ENCODE data around the gene PRLR. TPM values are rescaled to one million over a fixed set of nuclear protein-coding genes. Genes with fewer than 3 reads are reported as not detected.
"Not testable (repeated sequence)": the region's sequence is repeated elsewhere in the genome, so short reads cannot be mapped to it uniquely, and the experiment has no call there.

Gene PRLR
- polyA plus RNA-seq, 1 donor from 2014 or later = not detected

DNA sequence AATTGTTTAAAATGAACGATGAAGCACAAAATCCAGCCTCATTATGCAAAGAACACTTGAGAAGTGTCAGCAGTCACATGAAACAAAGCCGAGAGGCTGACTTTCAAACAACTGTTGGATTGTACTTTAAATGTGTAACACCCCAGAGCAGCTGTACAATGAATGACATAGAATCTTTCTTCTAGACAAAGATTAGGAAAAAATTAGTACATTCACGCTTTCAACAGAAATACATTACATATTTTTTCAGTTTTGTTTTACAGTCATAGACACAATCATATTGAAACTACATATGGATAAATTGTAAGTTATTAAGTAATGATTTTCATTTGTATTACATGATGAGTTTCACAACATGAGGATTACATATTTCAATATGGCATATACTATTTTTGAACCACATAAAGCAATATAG is 171.9 kb downstream of the PRLR start:
- Mint-ChIP-seq H3K27me3 (peaks cover 6% of the 10 kb centered on the region), H3K27ac (no peak overlapping the region), H3K36me3 (no peaks in the 10 kb centered on the region), H3K4me3 (no peak overlapping the region), H3K9me3 (no peaks in the 10 kb centered on the region), H3K4me1 (no peaks in the 10 kb centered on the region)

DNA sequence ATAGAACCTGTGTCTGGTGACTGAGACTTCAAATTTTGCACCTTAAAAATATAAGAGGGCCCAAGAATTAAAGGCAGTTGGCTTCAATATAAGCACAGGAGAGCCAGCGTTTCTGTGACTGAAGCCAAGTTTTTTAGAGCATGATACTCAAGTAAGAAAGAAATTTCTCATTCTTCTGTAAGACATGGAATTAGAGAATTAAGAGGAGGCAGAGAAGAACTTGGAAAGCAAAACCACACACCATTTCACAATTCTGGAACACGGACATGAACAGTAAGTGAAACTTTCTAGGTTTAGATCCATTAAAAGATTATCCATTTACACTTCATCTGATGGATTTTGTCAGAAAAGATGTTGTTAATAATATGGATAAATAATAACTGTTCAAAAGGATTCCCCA is 173.6 kb downstream of the PRLR start:
- Mint-ChIP-seq H3K4me1 (no peaks in the 10 kb centered on the region), H3K4me3 (no peak overlapping the region), H3K27me3 (peaks cover 8% of the 10 kb centered on the region), H3K36me3 (no peaks in the 10 kb centered on the region), H3K27ac (no peak overlapping the region), H3K9me3 (no peaks in the 10 kb centered on the region)

DNA sequence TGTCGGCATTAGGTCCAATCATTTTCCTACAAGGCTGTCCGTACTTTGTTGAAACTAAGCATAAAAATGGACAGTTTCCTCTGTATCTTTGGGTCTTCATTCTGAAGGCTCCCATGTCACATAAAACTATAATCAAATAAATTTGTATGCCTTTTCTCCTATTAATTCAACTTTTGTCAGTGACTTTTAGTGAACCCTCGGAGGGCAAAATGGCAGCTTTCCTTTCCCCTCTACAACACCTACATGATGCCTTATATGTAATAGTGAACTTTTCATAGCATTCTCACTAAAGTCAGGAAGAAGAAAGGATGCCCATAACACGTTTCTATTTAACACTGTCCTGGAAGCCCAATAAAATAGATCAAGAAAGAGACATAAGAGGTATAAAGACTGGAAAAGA is 177.4 kb downstream of the PRLR start:
- no peaks in the 10 kb centered on the region for H3K9me3 Mint-ChIP-seq
- H3K27ac Mint-ChIP-seq = no peak overlapping the region
- no peak overlapping the region for H3K4me3 Mint-ChIP-seq
- peaks cover 8% of the 10 kb centered on the region for H3K27me3 Mint-ChIP-seq
- H3K36me3 Mint-ChIP-seq = no peaks in the 10 kb centered on the region
- no peaks in the 10 kb centered on the region for H3K4me1 Mint-ChIP-seq

DNA sequence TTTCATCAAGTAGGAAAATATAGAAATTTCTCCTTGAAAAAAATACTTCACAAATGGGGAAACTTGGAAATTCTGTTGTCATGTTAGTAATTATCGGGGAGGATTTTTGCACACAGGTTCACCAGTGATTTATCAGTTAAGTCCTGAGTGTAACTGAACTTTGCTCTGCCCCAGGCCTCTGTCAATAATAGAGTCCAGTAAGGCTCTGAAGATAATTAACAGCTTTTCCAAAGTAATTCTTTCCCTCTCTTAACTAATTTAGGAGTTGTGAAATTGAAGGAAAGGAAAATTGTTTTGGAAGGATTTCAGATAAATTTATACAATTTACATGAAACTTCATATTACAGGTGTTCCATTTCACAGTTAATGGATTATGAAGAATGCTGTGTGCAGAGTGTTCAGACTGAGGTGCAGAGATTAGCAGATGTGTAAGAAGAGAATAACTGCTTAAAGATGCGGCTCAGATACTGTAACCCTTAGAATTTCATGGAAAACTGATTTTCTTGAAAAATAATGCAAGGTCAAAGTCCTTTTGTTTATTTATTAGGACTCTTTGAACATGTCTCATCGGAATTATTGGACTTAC is 179.7 kb downstream of the PRLR start:
- H3K4me3 Mint-ChIP-seq = no peak overlapping the region
- H3K4me1 Mint-ChIP-seq = no peaks in the 10 kb centered on the region
- H3K9me3 Mint-ChIP-seq = no peaks in the 10 kb centered on the region
- H3K27me3 Mint-ChIP-seq = peaks cover 10% of the 10 kb centered on the region
- H3K27ac Mint-ChIP-seq = no peak overlapping the region
- peaks cover 2% of the 10 kb centered on the region for H3K36me3 Mint-ChIP-seq

DNA sequence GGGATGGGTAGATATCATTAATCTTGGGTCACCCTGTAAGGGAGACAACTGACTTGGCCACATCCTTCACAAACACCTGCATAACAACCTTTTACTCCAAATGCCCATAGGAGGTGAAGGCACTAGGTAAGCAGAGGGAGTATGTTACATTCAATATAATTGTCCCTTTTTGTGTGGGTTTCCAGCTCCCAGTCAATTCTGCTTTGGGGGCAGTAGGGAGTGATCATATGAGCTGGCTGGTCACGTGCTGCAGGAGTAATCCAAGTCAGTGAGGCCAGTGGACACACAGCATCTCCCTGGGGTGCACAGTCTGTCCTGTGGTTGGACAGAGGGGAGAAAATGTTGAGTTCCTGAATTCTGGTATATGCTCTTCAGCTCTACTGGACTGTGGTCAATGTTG is 181.4 kb downstream of the PRLR start:
- H3K4me3 Mint-ChIP-seq = no peak overlapping the region
- no peak overlapping the region for H3K27ac Mint-ChIP-seq
- H3K9me3 Mint-ChIP-seq = no peaks in the 10 kb centered on the region
- no peaks in the 10 kb centered on the region for H3K4me1 Mint-ChIP-seq
- H3K27me3 Mint-ChIP-seq = peaks cover 8% of the 10 kb centered on the region
- peaks cover 2% of the 10 kb centered on the region for H3K36me3 Mint-ChIP-seq

DNA sequence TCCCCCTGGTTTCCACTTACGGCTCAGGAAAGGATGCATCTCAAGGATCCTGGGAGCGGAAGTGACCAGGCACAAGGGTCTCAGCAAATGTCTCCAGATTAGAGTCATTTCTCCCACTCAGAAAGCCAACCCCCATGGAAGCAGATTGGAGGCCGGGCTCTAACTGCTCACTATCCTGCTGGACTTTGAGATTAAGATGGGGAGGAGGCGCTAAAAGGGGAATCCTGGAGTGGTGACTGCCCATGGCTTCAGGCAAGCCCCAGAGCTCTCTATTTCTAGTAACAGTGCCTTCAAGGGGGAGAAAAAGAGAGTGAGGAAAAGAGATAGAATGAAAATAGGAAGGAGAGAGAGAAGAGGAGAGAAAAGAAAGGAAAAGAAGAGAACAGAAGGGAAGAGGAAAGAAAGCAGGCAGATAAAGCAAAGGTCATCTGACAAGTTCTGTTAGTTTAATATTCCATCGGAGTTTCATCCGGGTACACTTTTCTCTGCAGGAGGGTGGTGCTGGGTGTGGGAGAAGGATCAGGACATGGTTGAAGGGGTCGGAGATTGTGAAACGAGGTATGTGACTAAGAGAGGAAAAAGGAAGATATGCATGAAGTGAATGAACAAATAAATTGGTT is 182.4 kb downstream of the PRLR start, which contains the start of gene AGXT2:
TSS of gene AGXT2 (minus strand) at position 165 of the 620 bp plus-strand sequence. CDS start at position 108, 57 bp downstream.
- Mint-ChIP-seq H3K4me3 (no peak within 1 kb of the TSS), H3K4me1 (no peaks in the 10 kb centered on the region), H3K27ac (peak within 1 kb of the TSS in 1 of 3 donors; percentile 27), H3K36me3 (peaks cover 2% of the 10 kb centered on the region), H3K9me3 (no peaks in the 10 kb centered on the region), H3K27me3 (peaks cover 8% of the 10 kb centered on the region)

DNA sequence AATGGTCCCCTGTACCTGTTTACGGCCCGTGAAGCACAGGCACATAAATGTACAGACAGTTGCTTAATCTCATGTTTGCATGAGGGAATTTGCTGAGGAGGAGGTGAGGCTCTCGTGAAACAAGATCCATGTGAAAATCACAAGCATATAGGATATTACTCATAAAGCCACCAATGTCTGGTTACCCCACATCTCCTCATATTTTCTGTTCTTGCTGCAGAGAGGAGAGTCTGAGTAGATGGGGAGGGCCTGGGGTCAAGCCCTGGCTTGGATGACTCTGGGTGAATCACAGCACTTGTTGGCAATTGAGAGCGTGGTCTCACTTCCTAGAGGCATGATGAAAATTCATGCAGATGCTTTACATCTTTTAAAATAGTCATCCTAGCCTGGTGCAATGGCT is 183.5 kb downstream of the PRLR start:
- Mint-ChIP-seq H3K36me3 (peaks cover 2% of the 10 kb centered on the region), H3K27ac (no peak overlapping the region), H3K9me3 (no peaks in the 10 kb centered on the region), H3K27me3 (peaks cover 6% of the 10 kb centered on the region), H3K4me3 (no peak overlapping the region), H3K4me1 (no peaks in the 10 kb centered on the region)

DNA sequence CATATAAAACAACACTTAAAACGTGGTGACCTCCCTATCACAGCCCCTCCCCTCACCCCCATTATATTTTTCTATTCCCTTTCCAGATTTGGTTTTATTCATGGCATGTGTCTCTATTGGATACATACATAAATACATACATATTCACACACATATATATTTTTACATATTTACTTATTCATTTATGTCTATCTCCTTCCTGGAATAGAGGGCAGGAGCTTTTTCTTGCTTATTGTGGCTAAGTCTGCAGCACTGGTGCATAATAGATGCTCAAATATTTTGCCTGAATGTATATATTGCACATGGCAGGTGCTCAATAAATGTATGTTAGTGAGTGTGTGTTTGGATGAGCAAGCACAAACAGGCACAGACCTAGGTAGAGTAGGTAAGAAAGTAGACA is 185.0 kb downstream of the PRLR start:
- Mint-ChIP-seq H3K9me3 (no peaks in the 10 kb centered on the region), H3K36me3 (peaks cover 2% of the 10 kb centered on the region), H3K4me1 (no peaks in the 10 kb centered on the region), H3K4me3 (no peak overlapping the region), H3K27ac (no peak overlapping the region), H3K27me3 (peaks cover 10% of the 10 kb centered on the region)

DNA sequence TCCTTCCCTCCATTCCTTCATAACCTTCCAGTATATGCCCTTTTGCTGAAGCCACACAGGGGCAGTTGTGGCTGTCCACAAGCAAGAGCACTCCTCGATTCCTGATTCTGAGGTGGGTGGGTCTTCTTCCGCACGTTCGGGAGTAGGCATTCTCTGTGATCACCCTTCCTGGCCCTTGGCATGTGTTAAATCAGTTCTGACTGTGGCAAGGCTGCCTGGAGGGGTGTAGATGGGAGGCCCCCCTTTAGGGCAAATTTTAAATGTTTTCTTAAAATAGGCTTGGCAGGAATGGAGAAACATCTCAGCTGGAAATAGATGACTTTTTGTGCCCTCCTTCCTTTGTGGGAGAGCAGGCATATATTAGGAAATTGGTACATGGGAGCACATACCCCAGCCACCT is 185.6 kb downstream of the PRLR start:
- no peaks in the 10 kb centered on the region for H3K4me1 Mint-ChIP-seq
- H3K4me3 Mint-ChIP-seq = no peak overlapping the region
- H3K27me3 Mint-ChIP-seq = peaks cover 10% of the 10 kb centered on the region
- peaks cover 2% of the 10 kb centered on the region for H3K36me3 Mint-ChIP-seq
- no peaks in the 10 kb centered on the region for H3K9me3 Mint-ChIP-seq
- H3K27ac Mint-ChIP-seq = peak overlapping the region in 1 of 3 donors; percentile 33

DNA sequence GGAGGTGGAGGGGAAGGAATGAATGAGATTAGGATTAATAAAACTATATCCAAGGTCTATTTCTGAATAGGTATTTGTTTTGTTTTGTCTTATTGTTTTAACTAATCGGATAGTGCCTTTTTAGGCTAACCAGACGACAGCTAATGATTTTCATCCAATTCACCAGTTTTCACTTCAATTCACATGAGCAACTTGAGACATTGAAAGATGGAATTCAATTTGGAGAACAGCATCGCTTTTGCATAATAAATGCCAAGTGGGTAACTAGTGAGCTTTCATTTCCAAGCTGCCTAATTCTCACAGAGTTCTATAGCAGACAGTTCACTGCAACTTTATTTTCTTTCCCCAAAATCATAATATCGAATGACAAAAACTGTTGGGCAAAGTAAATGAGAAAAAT is 187.5 kb downstream of the PRLR start:
- peaks cover 10% of the 10 kb centered on the region for H3K27me3 Mint-ChIP-seq
- no peak overlapping the region for H3K4me3 Mint-ChIP-seq
- no peaks in the 10 kb centered on the region for H3K4me1 Mint-ChIP-seq
- peaks cover 2% of the 10 kb centered on the region for H3K36me3 Mint-ChIP-seq
- H3K9me3 Mint-ChIP-seq = no peaks in the 10 kb centered on the region
- no peak overlapping the region for H3K27ac Mint-ChIP-seq

DNA sequence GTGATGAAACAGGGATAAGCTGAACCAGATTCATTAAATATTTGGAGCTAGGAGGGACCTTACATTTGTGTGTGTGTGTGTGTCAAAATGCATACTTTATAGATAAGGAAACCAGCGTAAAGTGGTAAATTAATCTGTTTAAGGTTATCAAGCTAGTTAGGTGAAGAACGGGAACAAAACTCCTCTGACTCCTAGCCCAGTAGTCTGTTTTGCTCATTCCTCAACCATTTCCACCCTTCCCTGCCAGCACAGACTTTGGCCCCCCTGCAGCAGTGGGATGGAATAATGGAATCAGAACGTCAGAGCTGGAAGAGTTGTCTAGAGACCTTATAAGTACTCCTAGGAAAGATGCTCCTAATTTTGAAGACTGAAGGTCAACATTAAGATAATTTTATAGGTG is 189.0 kb downstream of the PRLR start:
- no peak overlapping the region for H3K4me3 Mint-ChIP-seq
- H3K4me1 Mint-ChIP-seq = no peaks in the 10 kb centered on the region
- H3K27ac Mint-ChIP-seq = no peak overlapping the region
- H3K27me3 Mint-ChIP-seq = peaks cover 6% of the 10 kb centered on the region
- no peaks in the 10 kb centered on the region for H3K9me3 Mint-ChIP-seq
- H3K36me3 Mint-ChIP-seq = no peaks in the 10 kb centered on the region

DNA sequence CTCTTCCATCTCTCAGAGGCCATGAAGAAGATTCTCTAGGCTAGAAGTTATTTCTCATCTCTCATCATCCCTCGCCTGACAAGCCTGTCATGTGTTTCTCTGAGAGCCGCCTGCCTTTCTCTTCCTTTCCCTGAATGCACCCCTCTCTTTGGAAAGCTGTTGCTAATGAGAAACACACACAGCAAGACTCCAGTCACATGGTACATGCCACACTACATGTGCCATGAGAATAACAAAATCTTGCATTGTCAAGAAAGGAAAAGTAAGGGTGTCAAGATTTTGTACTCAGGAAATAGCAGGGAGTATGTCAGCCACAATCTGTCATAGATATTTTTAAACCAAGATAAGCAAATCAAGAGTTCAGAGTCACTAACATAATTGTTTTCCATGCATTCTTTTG is 191.4 kb downstream of the PRLR start:
- H3K27me3 Mint-ChIP-seq = peaks cover 4% of the 10 kb centered on the region
- H3K4me3 Mint-ChIP-seq = no peak overlapping the region
- H3K9me3 Mint-ChIP-seq = no peaks in the 10 kb centered on the region
- H3K36me3 Mint-ChIP-seq = no peaks in the 10 kb centered on the region
- H3K27ac Mint-ChIP-seq = no peak overlapping the region
- H3K4me1 Mint-ChIP-seq = no peaks in the 10 kb centered on the region

DNA sequence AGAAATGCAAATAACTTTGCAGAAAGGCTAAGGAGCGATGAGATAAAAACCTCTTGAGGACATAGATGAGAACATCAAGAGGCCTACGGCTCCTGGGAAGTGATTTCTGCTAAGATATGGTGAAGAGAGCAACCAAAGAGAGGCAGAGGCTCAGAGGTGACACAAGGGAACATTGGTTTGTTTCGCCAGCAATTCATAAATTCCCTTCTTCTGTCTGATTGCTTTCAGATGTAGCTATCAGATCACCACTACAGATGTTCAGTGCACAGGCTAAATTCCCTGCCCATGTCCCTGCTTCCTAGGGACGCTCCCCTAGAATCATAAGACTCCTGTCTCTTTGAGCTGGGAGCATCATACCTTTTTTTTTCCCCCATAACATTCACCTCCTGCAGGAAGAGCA is 193.8 kb downstream of the PRLR start:
- Mint-ChIP-seq H3K27me3 (peaks cover 4% of the 10 kb centered on the region), H3K27ac (peak overlapping the region in 1 of 3 donors; percentile 17), H3K4me3 (no peak overlapping the region), H3K9me3 (no peaks in the 10 kb centered on the region), H3K36me3 (no peaks in the 10 kb centered on the region), H3K4me1 (no peaks in the 10 kb centered on the region)

DNA sequence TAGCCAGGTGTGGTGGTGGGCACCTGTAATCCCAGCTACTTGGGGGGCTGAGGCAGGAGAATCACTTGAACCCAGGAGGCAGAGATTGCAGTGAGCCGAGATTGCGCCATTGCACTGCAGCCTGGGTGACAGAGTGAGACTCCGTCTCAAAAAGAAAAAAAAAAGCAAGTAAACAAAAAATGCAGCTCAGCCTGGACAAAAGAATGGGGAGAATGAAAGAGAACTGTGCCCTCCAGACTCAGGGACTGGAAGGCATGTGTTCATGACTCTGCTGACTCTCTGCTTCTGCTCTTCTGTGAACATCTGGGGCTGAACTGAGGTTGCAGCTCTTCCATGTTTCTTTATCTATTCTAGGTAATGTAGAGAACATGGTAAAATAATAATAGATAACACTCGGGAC is 194.4 kb downstream of the PRLR start:
- H3K36me3 Mint-ChIP-seq, H3K4me1 Mint-ChIP-seq, H3K9me3 Mint-ChIP-seq, H3K27ac Mint-ChIP-seq, H3K27me3 Mint-ChIP-seq, H3K4me3 Mint-ChIP-seq: not testable (repeated sequence)

DNA sequence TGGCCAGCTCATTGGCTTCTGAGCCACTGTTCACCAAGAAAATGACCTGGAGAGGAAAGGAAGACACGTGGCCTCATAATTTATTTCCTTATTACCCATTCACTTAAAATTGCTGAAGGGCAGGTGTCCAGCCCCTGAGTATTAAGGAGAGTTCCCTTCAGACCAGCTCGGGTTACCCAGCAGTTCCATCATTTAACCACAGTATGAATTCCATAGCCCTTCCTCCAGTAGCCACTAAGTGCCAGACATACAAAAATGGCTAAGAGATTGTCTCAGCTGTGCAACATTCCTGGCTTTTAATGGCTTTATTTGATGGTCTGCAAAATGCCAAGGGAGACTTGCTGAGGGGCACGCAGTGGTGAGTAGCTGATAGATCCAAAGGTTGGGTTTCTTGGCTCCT is 195.0 kb downstream of the PRLR start:
- H3K27me3 Mint-ChIP-seq = no peaks in the 10 kb centered on the region
- H3K4me3 Mint-ChIP-seq = no peak overlapping the region
- no peaks in the 10 kb centered on the region for H3K4me1 Mint-ChIP-seq
- H3K27ac Mint-ChIP-seq = no peak overlapping the region
- H3K9me3 Mint-ChIP-seq = no peaks in the 10 kb centered on the region
- H3K36me3 Mint-ChIP-seq = no peaks in the 10 kb centered on the region

DNA sequence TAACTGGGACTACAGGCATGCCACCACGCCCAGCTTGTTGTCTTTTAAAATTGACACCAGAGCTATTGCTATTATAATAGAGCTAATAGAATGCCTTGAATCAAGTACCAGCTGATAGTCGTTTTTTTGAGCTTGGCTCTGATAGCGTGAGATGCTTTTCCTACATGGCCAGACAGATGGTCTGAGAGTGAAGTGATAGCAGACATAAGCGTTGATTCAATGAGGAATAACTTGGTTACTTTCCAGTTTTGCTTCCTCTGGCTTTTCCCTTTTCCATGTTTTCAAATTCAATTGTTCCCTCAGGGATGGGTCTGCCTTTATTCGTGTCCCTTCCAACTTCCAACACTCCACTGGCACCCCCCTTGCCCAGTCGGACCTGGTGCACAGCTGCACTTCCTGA is 197.9 kb downstream of the PRLR start:
- Mint-ChIP-seq H3K4me3 (no peak overlapping the region), H3K4me1 (no peaks in the 10 kb centered on the region), H3K27ac (peak overlapping the region in 1 of 3 donors; percentile 82), H3K36me3 (no peaks in the 10 kb centered on the region), H3K27me3 (peaks cover 3% of the 10 kb centered on the region), H3K9me3 (no peaks in the 10 kb centered on the region)

Data from IgD-negative memory B cell (primary cell).